HepG2 (cell line): ENCODE data around the gene QDPR. TPM values are rescaled to one million over a fixed set of nuclear protein-coding genes. Genes with fewer than 3 reads are reported as not detected.

Experiments
- AHDC1 ChIP-seq: sonication (generic); formaldehyde crosslinking; IDR thresholded peaks from 2 replicates; pipeline ENCODE4 v1.5.1; 2020; ENCODE audit warnings: mild to moderate bottlenecking, missing genetic modification reagents, borderline replicate concordance
- ARNTL ChIP-seq: sonication (generic); formaldehyde crosslinking; IDR thresholded peaks from 2 replicates; pipeline ENCODE4 v1.4.0; 2020; ENCODE audit warnings: mild to moderate bottlenecking, missing genetic modification reagents
- BCL6 ChIP-seq: IDR thresholded peaks from 2 replicates; pipeline ENCODE4 v1.6.1; 2016; ENCODE audit warnings: missing genetic modification reagents, missing compliant biosample characterization
- CBFB ChIP-seq: sonication (generic); formaldehyde crosslinking; IDR thresholded peaks from 2 replicates; pipeline ENCODE4 v1.4.0; 2020; ENCODE audit warnings: missing genetic modification reagents
- CCDC6 ChIP-seq: sonication (generic); formaldehyde crosslinking; IDR thresholded peaks from 2 replicates; pipeline ENCODE4 v1.8.1; 2022; ENCODE audit warnings: mild to moderate bottlenecking, missing genetic modification reagents, moderate library complexity
- CREB3 ChIP-seq: sonication (generic); formaldehyde crosslinking; IDR thresholded peaks from 2 replicates; pipeline ENCODE4 v1.5.0; 2020; ENCODE audit warnings: missing genetic modification reagents
- GATA4 ChIP-seq: sonication (generic); IDR thresholded peaks from 2 replicates; pipeline ENCODE4 v1.6.1; 2016; ENCODE audit warnings: antibody characterized with exemption, low read depth, borderline replicate concordance
- PRMT3 ChIP-seq: sonication (generic); formaldehyde crosslinking; IDR thresholded peaks from 2 replicates; pipeline ENCODE4 v1.8.1; 2022; ENCODE audit warnings: low read depth, mild to moderate bottlenecking, moderate library complexity, missing genetic modification reagents, borderline replicate concordance
- SRSF4 ChIP-seq: fragments of 200-400 bp; formaldehyde crosslinking; IDR thresholded peaks from one replicate; pipeline ENCODE4 v1.6.1; 2018; ENCODE audit warnings: mild to moderate bottlenecking, low read depth, low read length, moderate library complexity; ENCODE audit not compliant: poor library complexity, severe bottlenecking
- ZNF33A ChIP-seq: sonication (generic); formaldehyde crosslinking; IDR thresholded peaks from 2 replicates; pipeline ENCODE4 v1.5.1; 2020; ENCODE audit warnings: missing genetic modification reagents, mild to moderate bottlenecking, moderate library complexity, borderline replicate concordance
- ZNF367 ChIP-seq: sonication (generic); formaldehyde crosslinking; IDR thresholded peaks from 2 replicates; pipeline ENCODE4 v1.4.0; 2020; ENCODE audit warnings: missing genetic modification reagents, borderline replicate concordance
- ZNF790 ChIP-seq: sonication (generic); formaldehyde crosslinking; IDR thresholded peaks from 2 replicates; pipeline ENCODE4 v1.8.0; 2022; ENCODE audit warnings: missing genetic modification reagents, mild to moderate bottlenecking, borderline replicate concordance
- polyA plus RNA-seq, 8 experiments: library from polyadenylated mRNA; depleted of rRNA in 3 of 8; stranded (reverse) in 7 of 8; unstranded in 1 of 8; fragments of >200 nt; fragmentation: Illumina TruSeq in 4 of 8; extraction: Trizol in 4 of 8; gene quantifications; 2 replicates each; pipeline versions ENCODE4 v1.2.1 to v1.2.3, GENCODE V29; 2011 to 2016; ENCODE audit warnings: low read depth in 4 of 8, missing spikeins in 1 of 8, mixed read lengths in 1 of 8; ENCODE audit not compliant: insufficient read depth in 1 of 8
- total RNA-seq, 5 experiments: library from RNA; depleted of rRNA; stranded (reverse); fragments of >200 nt; fragmentation: Illumina TruSeq; extraction: Trizol; gene quantifications; 2 replicates each; pipeline ENCODE4 v1.2.3, GENCODE V29; 2016; ENCODE audit warnings: low read depth in 1 of 5
- TF ChIP-seq, protein P1 (sequence below): sonication (generic); formaldehyde crosslinking; IDR thresholded peaks from 2 replicates; pipeline ENCODE4 v1.8.0; 2022; ENCODE audit warnings: mild to moderate bottlenecking, missing genetic modification reagents; ENCODE audit not compliant: insufficient replicate concordance
- TF ChIP-seq, protein P2 (sequence below): sonication (generic); formaldehyde crosslinking; IDR thresholded peaks from 2 replicates; pipeline ENCODE4 v1.8.0; 2022; ENCODE audit warnings: missing genetic modification reagents, mild to moderate bottlenecking, borderline replicate concordance
- TF ChIP-seq, protein P3 (sequence below): sonication (generic); formaldehyde crosslinking; IDR thresholded peaks from 2 replicates; pipeline ENCODE4 v1.5.0; 2020; ENCODE audit warnings: missing genetic modification reagents, mild to moderate bottlenecking, borderline replicate concordance

QDPR gene
- total and polyA plus RNA-seq, 2 of the 13 experiments (the other 11 are each of a cell fraction or from before 2014, with no cell fraction given), result 9.9 to 95.5 TPM

DNA sequence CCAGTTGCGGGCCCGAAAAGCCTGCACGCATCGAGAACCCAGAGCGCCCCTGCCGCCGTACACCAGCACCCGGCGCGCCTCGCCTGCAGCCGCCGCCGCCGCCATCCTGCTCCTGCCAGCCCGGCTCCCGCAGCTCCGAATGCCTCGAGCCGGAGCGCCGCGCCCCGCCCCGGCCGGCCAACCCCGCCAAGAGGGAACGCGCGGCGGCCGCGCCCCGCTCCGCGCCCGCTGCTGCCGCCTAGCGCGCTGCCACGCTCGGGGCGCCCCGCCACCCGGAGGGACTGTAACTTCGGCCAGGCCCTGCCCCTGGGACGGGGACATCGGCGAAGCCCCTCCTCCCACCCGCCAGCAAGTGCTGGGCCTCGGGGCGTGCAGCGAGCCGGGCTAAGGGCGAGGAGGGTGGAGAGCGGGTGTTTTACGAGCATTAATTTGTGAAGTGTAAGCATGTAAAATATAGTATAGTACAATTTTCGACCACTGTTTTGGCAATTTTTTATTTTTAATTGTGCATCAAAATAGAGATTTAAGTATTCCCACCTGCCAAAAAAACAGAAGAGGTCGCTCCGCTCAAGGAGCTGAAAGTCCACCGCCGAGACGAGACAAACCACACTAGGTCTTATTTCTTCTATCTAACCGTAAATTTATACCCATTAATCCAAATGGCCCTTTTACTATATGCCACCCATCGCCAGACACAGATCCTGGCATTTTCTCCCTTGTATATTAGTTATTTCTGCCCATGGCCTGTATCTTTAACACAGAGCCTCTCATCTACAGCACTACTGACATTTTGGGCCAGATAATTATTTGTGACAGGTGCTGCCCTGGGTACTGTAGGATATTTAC is at the start of gene QDPR (continued):
- no peak for TF ChIP-seq ZNF33A
- no peak for TF ChIP-seq GATA4
- no peak for TF ChIP-seq BCL6 (CRISPR knock-in tag)
- TF ChIP-seq CCDC6 (CRISPR knock-in tag), result no peak
- TF ChIP-seq CBFB (CRISPR knock-in tag), result no peak
- TF ChIP-seq ARNTL, result 0 out of 2 replicates have a peak, but pooled peaks have one; percentile 43
- TF ChIP-seq, protein P1, sequence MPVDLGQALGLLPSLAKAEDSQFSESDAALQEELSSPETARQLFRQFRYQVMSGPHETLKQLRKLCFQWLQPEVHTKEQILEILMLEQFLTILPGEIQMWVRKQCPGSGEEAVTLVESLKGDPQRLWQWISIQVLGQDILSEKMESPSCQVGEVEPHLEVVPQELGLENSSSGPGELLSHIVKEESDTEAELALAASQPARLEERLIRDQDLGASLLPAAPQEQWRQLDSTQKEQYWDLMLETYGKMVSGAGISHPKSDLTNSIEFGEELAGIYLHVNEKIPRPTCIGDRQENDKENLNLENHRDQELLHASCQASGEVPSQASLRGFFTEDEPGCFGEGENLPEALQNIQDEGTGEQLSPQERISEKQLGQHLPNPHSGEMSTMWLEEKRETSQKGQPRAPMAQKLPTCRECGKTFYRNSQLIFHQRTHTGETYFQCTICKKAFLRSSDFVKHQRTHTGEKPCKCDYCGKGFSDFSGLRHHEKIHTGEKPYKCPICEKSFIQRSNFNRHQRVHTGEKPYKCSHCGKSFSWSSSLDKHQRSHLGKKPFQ (CRISPR knock-in tag), result peak; percentile 44
- no peak; the same call in 1 of the 2 replicates for TF ChIP-seq PRMT3 (CRISPR knock-in tag)
- TF ChIP-seq ZNF790 (CRISPR knock-in tag), result no peak
- TF ChIP-seq, protein P2, sequence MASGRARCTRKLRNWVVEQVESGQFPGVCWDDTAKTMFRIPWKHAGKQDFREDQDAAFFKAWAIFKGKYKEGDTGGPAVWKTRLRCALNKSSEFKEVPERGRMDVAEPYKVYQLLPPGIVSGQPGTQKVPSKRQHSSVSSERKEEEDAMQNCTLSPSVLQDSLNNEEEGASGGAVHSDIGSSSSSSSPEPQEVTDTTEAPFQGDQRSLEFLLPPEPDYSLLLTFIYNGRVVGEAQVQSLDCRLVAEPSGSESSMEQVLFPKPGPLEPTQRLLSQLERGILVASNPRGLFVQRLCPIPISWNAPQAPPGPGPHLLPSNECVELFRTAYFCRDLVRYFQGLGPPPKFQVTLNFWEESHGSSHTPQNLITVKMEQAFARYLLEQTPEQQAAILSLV (CRISPR knock-in tag), result no peak
- no peak for TF ChIP-seq ZNF367 (CRISPR knock-in tag)
- no peak for TF ChIP-seq SRSF4
- TF ChIP-seq, protein P3, sequence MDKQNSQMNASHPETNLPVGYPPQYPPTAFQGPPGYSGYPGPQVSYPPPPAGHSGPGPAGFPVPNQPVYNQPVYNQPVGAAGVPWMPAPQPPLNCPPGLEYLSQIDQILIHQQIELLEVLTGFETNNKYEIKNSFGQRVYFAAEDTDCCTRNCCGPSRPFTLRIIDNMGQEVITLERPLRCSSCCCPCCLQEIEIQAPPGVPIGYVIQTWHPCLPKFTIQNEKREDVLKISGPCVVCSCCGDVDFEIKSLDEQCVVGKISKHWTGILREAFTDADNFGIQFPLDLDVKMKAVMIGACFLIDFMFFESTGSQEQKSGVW, result no peak
- TF ChIP-seq CREB3, result no peak
- TF ChIP-seq AHDC1 (CRISPR knock-in tag), result no peak
